ENCODE measurements around the gene SH2D3A.

SH2D3A gene

GRCh38 chr19:6761053-6761676 lies 6.1 kb downstream of the SH2D3A start:
- Histone ChIP-seq H3F3A (ENCODE audit: low read depth) (no peaks in the 10 kb centered on the region), H3K4me3 (ENCODE audit: low read length, poor library complexity, severe bottlenecking) (no peak overlapping the region), H3K4me2 (ENCODE audit: low read depth, low read length, poor library complexity, severe bottlenecking) (no peak overlapping the region), H4K20me1 (ENCODE audit: insufficient read depth, low read length, poor library complexity, severe bottlenecking) (no peaks in the 10 kb centered on the region), H3K9ac (ENCODE audit: low read depth, low read length, poor library complexity, severe bottlenecking) (no peak overlapping the region), H3K9me3 (ENCODE audit: insufficient read depth, low read depth, low read length) (no peaks in the 10 kb centered on the region), H3K9me2 (replicated peaks; ENCODE audit: low read depth, low read length) (no peaks in the 10 kb centered on the region), H3K27me3 (ENCODE audit: insufficient read depth, low read length, poor library complexity, severe bottlenecking) (no peaks in the 10 kb centered on the region), H3K79me2 (ENCODE audit: insufficient read depth, low read length) (no peaks in the 10 kb centered on the region), H3K36me3 (ENCODE audit: insufficient read depth, low read length) (no peaks in the 10 kb centered on the region), H2AFZ (ENCODE audit: low read length) (no peak overlapping the region), H3K4me1 (ENCODE audit: insufficient read depth, low read length, poor library complexity, severe bottlenecking) (no peaks in the 10 kb centered on the region)
- no peak for TF ChIP-seq EZH2phosphoT487 (IDR thresholded peaks at IDR 0.05; ENCODE audit: borderline replicate concordance)
- TF ChIP-seq CTCF (conservative IDR thresholded peaks at IDR 0.05; ENCODE audit: low read length), result no peak

- Histone ChIP-seq H2AFZ (ENCODE audit: low read length) (no peak overlapping the region), H3K9me2 (replicated peaks; ENCODE audit: low read depth, low read length) (no peaks in the 10 kb centered on the region), H4K20me1 (ENCODE audit: insufficient read depth, low read length, poor library complexity, severe bottlenecking) (no peaks in the 10 kb centered on the region), H3K4me2 (ENCODE audit: low read depth, low read length, poor library complexity, severe bottlenecking) (no peak overlapping the region), H3K4me1 (ENCODE audit: insufficient read depth, low read length, poor library complexity, severe bottlenecking) (no peaks in the 10 kb centered on the region), H3K27me3 (ENCODE audit: insufficient read depth, low read length, poor library complexity, severe bottlenecking) (no peaks in the 10 kb centered on the region), H3F3A (ENCODE audit: low read depth) (no peaks in the 10 kb centered on the region), H3K79me2 (ENCODE audit: insufficient read depth, low read length) (no peaks in the 10 kb centered on the region), H3K9me3 (ENCODE audit: insufficient read depth, low read depth, low read length) (no peaks in the 10 kb centered on the region), H3K36me3 (ENCODE audit: insufficient read depth, low read length) (no peaks in the 10 kb centered on the region), H3K9ac (ENCODE audit: low read depth, low read length, poor library complexity, severe bottlenecking) (no peak overlapping the region), H3K4me3 (ENCODE audit: low read length, poor library complexity, severe bottlenecking) (no peak overlapping the region)
- TF ChIP-seq EZH2phosphoT487 (IDR thresholded peaks at IDR 0.05; ENCODE audit: borderline replicate concordance) (no peak), CTCF (conservative IDR thresholded peaks at IDR 0.05; ENCODE audit: low read length) (no peak)
These were observed 6.6 kb downstream of the SH2D3A start for GRCh38 chr19:6760606-6761005.

- no peak overlapping the region for H3K9ac ChIP-seq (ENCODE audit: low read depth, low read length, poor library complexity, severe bottlenecking)
- no peaks in the 10 kb centered on the region for H4K20me1 ChIP-seq (ENCODE audit: insufficient read depth, low read length, poor library complexity, severe bottlenecking)
- no peaks in the 10 kb centered on the region for H3K4me1 ChIP-seq (ENCODE audit: insufficient read depth, low read length, poor library complexity, severe bottlenecking)
- H3F3A ChIP-seq (ENCODE audit: low read depth), result no peaks in the 10 kb centered on the region
- no peak for TF ChIP-seq CTCF (conservative IDR thresholded peaks at IDR 0.05; ENCODE audit: low read length)
- TF ChIP-seq EZH2phosphoT487 (IDR thresholded peaks at IDR 0.05; ENCODE audit: borderline replicate concordance), result no peak
- H3K36me3 ChIP-seq (ENCODE audit: insufficient read depth, low read length), result no peaks in the 10 kb centered on the region
- no peak overlapping the region for H2AFZ ChIP-seq (ENCODE audit: low read length)
- H3K79me2 ChIP-seq (ENCODE audit: insufficient read depth, low read length), result no peaks in the 10 kb centered on the region
- no peaks in the 10 kb centered on the region for H3K9me3 ChIP-seq (ENCODE audit: insufficient read depth, low read depth, low read length)
- no peak overlapping the region for H3K4me3 ChIP-seq (ENCODE audit: low read length, poor library complexity, severe bottlenecking)
- H3K9me2 ChIP-seq (replicated peaks; ENCODE audit: low read depth, low read length), result no peaks in the 10 kb centered on the region
- no peaks in the 10 kb centered on the region for H3K27me3 ChIP-seq (ENCODE audit: insufficient read depth, low read length, poor library complexity, severe bottlenecking)
- H3K4me2 ChIP-seq (ENCODE audit: low read depth, low read length, poor library complexity, severe bottlenecking), result no peak overlapping the region
These were observed 12.4 kb downstream of the SH2D3A start for GRCh38 chr19:6754653-6755463.
